Bronchial epithelial cell (primary cell): ENCODE results near the gene STARD13. TPM values are rescaled to one million over a fixed set of nuclear protein-coding genes. Genes with fewer than 3 reads are reported as not detected.

ENCODE experiments used
- DNase-seq: peaks from one replicate; pipeline ENCODE4 v3.0.0-alpha.2; 2010; ENCODE audit warnings: low read depth
- FAIRE-seq: peaks from 2 replicates; lab custom pipeline; 2011; peaks lifted over from hg19 to GRCh38; lab: Jason Lieb, UNC
- H3K27me3 ChIP-seq: 2 replicates; pipeline ENCODE4 v1.5.1; 2011; ENCODE audit warnings: low read length; ENCODE audit not compliant: control insufficient read depth, insufficient read depth
- H3K36me3 ChIP-seq: 2 replicates; pipeline ENCODE4 v1.5.1; 2011; ENCODE audit warnings: low read length; ENCODE audit not compliant: control insufficient read depth, insufficient read depth
- H3K4me3 ChIP-seq: 2 replicates; pipeline ENCODE4 v1.5.1; 2011; ENCODE audit warnings: mild to moderate bottlenecking, low read depth, low read length, control low read depth
- CTCF ChIP-seq: IDR thresholded peaks from 2 replicates; pipeline ENCODE4 v1.5.1; 2011; ENCODE audit warnings: mild to moderate bottlenecking, moderate library complexity, low read length, control low read depth, inconsistent platforms; ENCODE audit not compliant: insufficient read depth, severe bottlenecking
- total RNA-seq: library from RNA; depleted of rRNA; stranded (reverse); fragments of >200 nt; gene quantifications from 2 replicates; pipeline ENCODE4 v1.2.1, GENCODE V29; 2014

STARD13 gene
- total RNA-seq, 1 donor from 2014 or later = 2.1 TPM

- Histone ChIP-seq H3K27me3 (no peaks in the 10 kb centered on the region), H3K4me3 (no peak overlapping the region), H3K36me3 (no peaks in the 10 kb centered on the region)
- no peak for TF ChIP-seq CTCF
- no peak for FAIRE-seq
- no peak for DNase-seq
Measured at GRCh38 chr13:33096886-33097605, 188.5 kb downstream of the STARD13 start.

- FAIRE-seq (no peak), DNase-seq (no peak)
- Histone ChIP-seq H3K27me3 (no peaks in the 10 kb centered on the region), H3K4me3 (no peak overlapping the region), H3K36me3 (no peaks in the 10 kb centered on the region)
- TF ChIP-seq CTCF = no peak
Measured at GRCh38 chr13:33092073-33092987, 193.2 kb downstream of the STARD13 start.

- Histone ChIP-seq H3K27me3 (no peaks in the 10 kb centered on the region), H3K36me3 (no peaks in the 10 kb centered on the region), H3K4me3 (no peak overlapping the region)
- DNase-seq (no peak), FAIRE-seq (no peak)
- no peak for TF ChIP-seq CTCF
Measured at GRCh38 chr13:33091415-33091774, 194.2 kb downstream of the STARD13 start.

GRCh38 chr13:33090755-33091414 lies 194.7 kb downstream of the STARD13 start:
- TF ChIP-seq CTCF = no peak
- DNase-seq (no peak), FAIRE-seq (no peak)
- Histone ChIP-seq H3K36me3 (no peaks in the 10 kb centered on the region), H3K4me3 (no peak overlapping the region), H3K27me3 (no peaks in the 10 kb centered on the region)

GRCh38 chr13:33089311-33089710 lies 196.2 kb downstream of the STARD13 start:
- no peak overlapping the region for H3K4me3 ChIP-seq
- no peaks in the 10 kb centered on the region for H3K27me3 ChIP-seq
- no peak for TF ChIP-seq CTCF
- DNase-seq (no peak), FAIRE-seq (peak; percentile 83)
- no peaks in the 10 kb centered on the region for H3K36me3 ChIP-seq
